DND-41 (cell line): Measurements from ENCODE around the gene CAPN1.

Source experiments
- EZH2 ChIP-seq: IDR thresholded peaks from 3 replicates; pipeline ENCODE4 v1.6.1; 2012; ENCODE audit warnings: borderline replicate concordance, low read depth, mild to moderate bottlenecking, moderate library complexity, low read length, inconsistent platforms; ENCODE audit not compliant: severe bottlenecking
- TF ChIP-seq, protein P1 (sequence below): IDR thresholded peaks from 2 replicates; pipeline ENCODE4 v1.5.1; 2012; ENCODE audit warnings: borderline replicate concordance, low read length, moderate library complexity, mild to moderate bottlenecking; ENCODE audit not compliant: poor library complexity, severe bottlenecking; ENCODE audit errors: extremely low read depth

DNA sequence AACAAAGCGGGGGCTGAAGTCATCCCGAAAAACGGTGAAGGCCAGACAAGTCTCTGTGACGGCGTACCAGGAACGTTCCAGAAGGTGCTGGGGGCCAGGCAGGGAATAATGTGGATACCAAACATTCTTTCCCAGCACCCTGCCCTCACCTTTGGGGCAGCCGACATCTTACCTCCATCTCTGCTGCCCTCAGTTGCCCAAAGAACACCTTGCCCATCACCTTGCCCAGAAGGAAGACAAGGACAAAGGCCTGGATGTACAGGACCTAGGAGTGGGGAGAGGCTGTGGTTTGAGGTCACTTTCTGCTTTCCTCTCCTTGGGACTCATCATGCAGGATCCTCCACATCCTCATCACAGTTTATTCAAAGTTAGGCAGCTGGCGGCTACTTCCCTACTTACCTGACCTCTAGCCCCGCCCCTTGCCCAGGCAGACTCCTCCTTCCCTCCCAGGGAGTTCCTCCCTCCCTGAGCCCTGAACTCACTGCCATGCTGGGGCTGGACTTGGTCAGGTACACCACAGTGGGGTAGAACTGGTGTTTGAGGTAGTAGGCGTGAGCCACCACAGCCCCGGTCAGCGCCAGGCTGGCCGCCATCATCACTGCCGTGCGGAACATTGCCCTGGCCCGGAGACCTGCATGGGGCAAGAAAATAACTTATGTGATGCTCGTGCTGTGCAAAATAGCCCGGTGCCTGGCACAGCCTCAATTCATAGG lies 48.6 kb upstream of the CAPN1 start:
- TF ChIP-seq, protein P1, sequence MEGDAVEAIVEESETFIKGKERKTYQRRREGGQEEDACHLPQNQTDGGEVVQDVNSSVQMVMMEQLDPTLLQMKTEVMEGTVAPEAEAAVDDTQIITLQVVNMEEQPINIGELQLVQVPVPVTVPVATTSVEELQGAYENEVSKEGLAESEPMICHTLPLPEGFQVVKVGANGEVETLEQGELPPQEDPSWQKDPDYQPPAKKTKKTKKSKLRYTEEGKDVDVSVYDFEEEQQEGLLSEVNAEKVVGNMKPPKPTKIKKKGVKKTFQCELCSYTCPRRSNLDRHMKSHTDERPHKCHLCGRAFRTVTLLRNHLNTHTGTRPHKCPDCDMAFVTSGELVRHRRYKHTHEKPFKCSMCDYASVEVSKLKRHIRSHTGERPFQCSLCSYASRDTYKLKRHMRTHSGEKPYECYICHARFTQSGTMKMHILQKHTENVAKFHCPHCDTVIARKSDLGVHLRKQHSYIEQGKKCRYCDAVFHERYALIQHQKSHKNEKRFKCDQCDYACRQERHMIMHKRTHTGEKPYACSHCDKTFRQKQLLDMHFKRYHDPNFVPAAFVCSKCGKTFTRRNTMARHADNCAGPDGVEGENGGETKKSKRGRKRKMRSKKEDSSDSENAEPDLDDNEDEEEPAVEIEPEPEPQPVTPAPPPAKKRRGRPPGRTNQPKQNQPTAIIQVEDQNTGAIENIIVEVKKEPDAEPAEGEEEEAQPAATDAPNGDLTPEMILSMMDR: no peak
- no peak for TF ChIP-seq EZH2
